ENCODE data around the gene PTGS1. TPM values are rescaled to one million over a fixed set of nuclear protein-coding genes. Genes with fewer than 3 reads are reported as not detected.

PTGS1 gene
- polyA plus RNA-seq, 1 of the 3 experiments (the other 2 are of a cell fraction), result 5.4 TPM

- Histone ChIP-seq H3K27ac (ENCODE audit: low read depth in 2 of 2, low read length in 1 of 2) (no peak overlapping the region), H3K79me2 (ENCODE audit: insufficient read depth) (no peaks in the 10 kb centered on the region), H4K20me1 (ENCODE audit: insufficient read depth) (no peaks in the 10 kb centered on the region), H3K36me3 (replicated peaks in 1 of 2; ENCODE audit: control insufficient read depth in 1 of 2, insufficient read depth in 2 of 2, low read length in 1 of 2) (no peaks in the 10 kb centered on the region), H3K4me1 (ENCODE audit: control insufficient read depth in 1 of 2, insufficient read depth in 2 of 2, low read depth in 1 of 2, low read length in 1 of 2) (no peaks in the 10 kb centered on the region), H3K4me2 (no peak overlapping the region), H3F3A (replicated peaks; ENCODE audit: insufficient read depth) (no peaks in the 10 kb centered on the region), H3K4me3 (ENCODE audit: low read depth in 2 of 2, low read length in 1 of 2) (no peak overlapping the region), H2AFZ (ENCODE audit: low read depth) (no peak overlapping the region), H3K9me3 (no peaks in the 10 kb centered on the region), H3K9me2 (no peaks in the 10 kb centered on the region), H3K27me3 (ENCODE audit: insufficient read depth) (no peaks in the 10 kb centered on the region), H3K9ac (no peak overlapping the region)
- no peak for DNase-seq
- WGBS (ENCODE audit: low lambda C conversion rate), result 93% methylated on average over 7 of the region's 8 CpGs
- ChIA-PET POLR2A (no interaction called here), CTCF (interaction anchor here (1.1 to 21.3 kb wide), 6 partner anchors 110 to 261 kb away, joined by 3 to 528 read pairs (median 6); no protein-coding TSS in a partner anchor)
- TF ChIP-seq YY1 (IDR thresholded peaks at IDR 0.05; ENCODE audit: low read depth), result no peak
- no peak for TF ChIP-seq IRF3 (IDR thresholded peaks at IDR 0.05; ENCODE audit: low read depth, low read length)
- no peak for TF ChIP-seq EZH2phosphoT487 (IDR thresholded peaks at IDR 0.05; ENCODE audit: borderline replicate concordance, low read depth)
- no peak for TF ChIP-seq SIN3A (IDR thresholded peaks at IDR 0.05; ENCODE audit: borderline replicate concordance, low read depth, low read length)
Measured at GRCh38 chr9:122354536-122355199, 16.2 kb upstream of the PTGS1 start.

- Histone ChIP-seq H3F3A (replicated peaks; ENCODE audit: insufficient read depth) (no peaks in the 10 kb centered on the region), H3K79me2 (ENCODE audit: insufficient read depth) (no peaks in the 10 kb centered on the region), H2AFZ (ENCODE audit: low read depth) (no peak overlapping the region), H3K4me1 (ENCODE audit: control insufficient read depth in 1 of 2, insufficient read depth in 2 of 2, low read depth in 1 of 2, low read length in 1 of 2) (peaks cover 0 to 4% of the 10 kb centered on the region in 2 experiments; a peak in 1 of 4 replicates), H3K9me3 (no peaks in the 10 kb centered on the region), H3K27ac (ENCODE audit: low read depth in 2 of 2, low read length in 1 of 2) (no peak overlapping the region), H3K36me3 (replicated peaks in 1 of 2; ENCODE audit: control insufficient read depth in 1 of 2, insufficient read depth in 2 of 2, low read length in 1 of 2) (no peaks in the 10 kb centered on the region), H3K4me2 (no peak overlapping the region), H3K9me2 (no peaks in the 10 kb centered on the region), H3K9ac (no peak overlapping the region), H4K20me1 (ENCODE audit: insufficient read depth) (no peaks in the 10 kb centered on the region), H3K4me3 (ENCODE audit: low read depth in 2 of 2, low read length in 1 of 2) (no peak overlapping the region), H3K27me3 (ENCODE audit: insufficient read depth) (no peaks in the 10 kb centered on the region)
- DNase-seq, result no peak
- CTCF ChIA-PET, result interaction anchor here (1.1 to 21.3 kb wide), 5 partner anchors 110 to 256 kb away, joined by 3 to 528 read pairs (median 7); no protein-coding TSS in a partner anchor
- TF ChIP-seq SIN3A (IDR thresholded peaks at IDR 0.05; ENCODE audit: borderline replicate concordance, low read depth, low read length) (no peak), YY1 (IDR thresholded peaks at IDR 0.05; ENCODE audit: low read depth) (no peak), MXI1 (IDR thresholded peaks at IDR 0.05; ENCODE audit: low read depth, low read length) (no peak), POLR2AphosphoS5 (IDR thresholded peaks at IDR 0.05; ENCODE audit: low read depth, low read length) (no peak), GABPA (IDR thresholded peaks at IDR 0.05; ENCODE audit: low read depth) (no peak), NFIC (IDR thresholded peaks at IDR 0.05; ENCODE audit: borderline replicate concordance) (no peak), FOSL2 (IDR thresholded peaks at IDR 0.05; ENCODE audit: borderline replicate concordance, low read depth) (no peak), REST (IDR thresholded peaks at IDR 0.05; ENCODE audit: low read depth, low read length) (no peak), RXRA (IDR thresholded peaks at IDR 0.05; ENCODE audit: borderline replicate concordance, low read depth) (no peak)
- 67% methylated on average over 2 of the region's 4 CpGs for WGBS (ENCODE audit: low lambda C conversion rate)
- POLR2A ChIA-PET, result no interaction called here
Measured at GRCh38 chr9:122355336-122355875, 15.4 kb upstream of the PTGS1 start.
